Erythroblast (primary cell): ENCODE data around the gene BNIP1.

Experiments
- GATA1 ChIP-seq: IDR thresholded peaks from 2 replicates; pipeline ENCODE4 v1.6.1; 2011; ENCODE audit warnings: low read depth, mild to moderate bottlenecking, control low read depth, low read length, moderate library complexity
- POLR2A ChIP-seq: IDR thresholded peaks from 2 replicates; pipeline ENCODE4 v1.6.1; 2011; ENCODE audit warnings: mild to moderate bottlenecking, low read length

GRCh38 chr5:173119719-173120118, 24.6 kb upstream of the BNIP1 start:
- no peak for TF ChIP-seq POLR2A
- TF ChIP-seq GATA1: no peak
